Neural cell (in vitro differentiated cells): ENCODE measurements around the gene REP15. TPM values are rescaled to one million over a fixed set of nuclear protein-coding genes. Genes with fewer than 3 reads are reported as not detected.

ENCODE experiments used
- H2AFZ ChIP-seq: fragments of 200-600, 300-800 bp; sonication (generic), shearing (Covaris generic); 2 replicates; pipeline ENCODE4 v1.6.0; 2014; ENCODE audit warnings: low read depth, mild to moderate bottlenecking, antibody characterized with exemption, low read length, moderate library complexity
- H3F3A ChIP-seq: fragments of 200-600 bp; shearing (Covaris generic); 2 replicates; pipeline ENCODE4 v1.6.1; 2016; ENCODE audit warnings: mild to moderate bottlenecking, moderate library complexity, mixed read lengths, antibody characterized with exemption, low read length; ENCODE audit not compliant: insufficient read depth, poor library complexity, severe bottlenecking
- H3K27ac ChIP-seq: fragments of 200-600, 300-800 bp; sonication (generic), shearing (Covaris generic); 2 replicates; pipeline ENCODE4 v1.5.1; 2014; ENCODE audit warnings: mild to moderate bottlenecking, low read length, moderate library complexity
- H3K27me3 ChIP-seq: fragments of 300-800, 200-600 bp; sonication (generic), shearing (Covaris generic); 2 replicates; pipeline ENCODE4 v1.6.0; 2014; ENCODE audit warnings: mild to moderate bottlenecking, low read depth, low read length, moderate library complexity; ENCODE audit not compliant: insufficient read depth
- H3K36me3 ChIP-seq: fragments of 300-800, 200-600 bp; sonication (generic), shearing (Covaris generic); 2 replicates; pipeline ENCODE4 v1.5.1; 2014; ENCODE audit warnings: mild to moderate bottlenecking, antibody characterized with exemption, low read length, moderate library complexity; ENCODE audit not compliant: insufficient read depth
- H3K4me2 ChIP-seq: fragments of 300-800, 200-600 bp; sonication (generic), shearing (Covaris generic); 2 replicates; pipeline ENCODE4 v1.6.0; 2014; ENCODE audit warnings: mild to moderate bottlenecking, low read length
- H3K4me3 ChIP-seq: fragments of 300-800, 200-600 bp; sonication (generic), shearing (Covaris generic); 2 replicates; pipeline ENCODE4 v1.5.1; 2014; ENCODE audit warnings: mild to moderate bottlenecking, low read length, moderate library complexity
- H3K79me2 ChIP-seq: fragments of 200-600 bp; shearing (Covaris generic); replicated peaks from 2 replicates; pipeline ENCODE4 v1.6.0; 2014; ENCODE audit warnings: mild to moderate bottlenecking, low read length, moderate library complexity; ENCODE audit not compliant: insufficient read depth
- H3K9ac ChIP-seq: fragments of 300-800, 200-600 bp; sonication (generic), shearing (Covaris generic); 2 replicates; pipeline ENCODE4 v1.6.1; 2016; ENCODE audit warnings: mild to moderate bottlenecking, low read length, mixed read lengths
- H3K9me2 ChIP-seq: fragments of 200-600 bp; shearing (Covaris generic); 2 replicates; pipeline ENCODE4 v1.6.1; 2016; ENCODE audit warnings: mild to moderate bottlenecking, low read length, mixed read lengths; ENCODE audit not compliant: insufficient read depth
- H3K9me3 ChIP-seq: fragments of 200-600, 300-800 bp; sonication (generic), shearing (Covaris generic); 2 replicates; pipeline ENCODE4 v1.6.1; 2016; ENCODE audit warnings: mild to moderate bottlenecking, mixed run types, low read length, moderate library complexity, mixed read lengths
- H4K20me1 ChIP-seq: fragments of 200-600 bp; shearing (Covaris generic); 2 replicates; pipeline ENCODE4 v1.6.1; 2016; ENCODE audit warnings: mild to moderate bottlenecking, mixed run types; ENCODE audit not compliant: insufficient read depth
- EP300 ChIP-seq: fragments of 450-650 bp; conservative IDR thresholded peaks from 2 replicates; pipeline ENCODE4 v1.6.1; 2014; ENCODE audit warnings: antibody characterized with exemption, mild to moderate bottlenecking, moderate library complexity; ENCODE audit not compliant: poor library complexity, severe bottlenecking
- EZH2 ChIP-seq: fragments of 200-600, 300-800 bp; shearing (Covaris generic), sonication (generic); IDR thresholded peaks from 2 replicates; pipeline ENCODE4 v1.6.1; 2014; ENCODE audit warnings: antibody characterized with exemption, low read length, borderline replicate concordance, mild to moderate bottlenecking; ENCODE audit not compliant: insufficient read depth, poor library complexity, severe bottlenecking
- MXI1 ChIP-seq: fragments of 450-650 bp; conservative IDR thresholded peaks from 2 replicates; pipeline ENCODE4 v1.6.1; 2014; ENCODE audit warnings: antibody characterized with exemption, mild to moderate bottlenecking; ENCODE audit not compliant: poor library complexity, severe bottlenecking
- POLR2AphosphoS5 ChIP-seq: IDR thresholded peaks from 2 replicates; pipeline ENCODE4 v1.6.1; 2012
- RAD21 ChIP-seq: fragments of 450-650 bp; conservative IDR thresholded peaks from 2 replicates; pipeline ENCODE4 v1.6.1; 2014; ENCODE audit warnings: antibody characterized with exemption, mild to moderate bottlenecking, moderate library complexity
- SMC3 ChIP-seq: fragments of 450-650 bp; conservative IDR thresholded peaks from 2 replicates; pipeline ENCODE4 v1.6.1; 2014; ENCODE audit warnings: antibody characterized with exemption, mild to moderate bottlenecking, moderate library complexity; ENCODE audit not compliant: poor library complexity
- TAF1 ChIP-seq: IDR thresholded peaks from 2 replicates; pipeline ENCODE4 v1.6.1; 2012; ENCODE audit warnings: low read depth
- polyA plus RNA-seq: library from polyadenylated mRNA; depleted of rRNA; stranded (reverse); fragments of >200 nt; gene quantifications from 2 replicates; pipeline ENCODE4 v1.2.3, GENCODE V29; 2014
- TF ChIP-seq, protein P1 (sequence below): fragments of 450-650 bp; IDR thresholded peaks from 2 replicates; pipeline ENCODE4 v1.5.1; 2014; ENCODE audit warnings: antibody characterized with exemption, mild to moderate bottlenecking, moderate library complexity; ENCODE audit not compliant: poor library complexity, severe bottlenecking
- TF ChIP-seq, protein P2 (sequence below): IDR thresholded peaks from 2 replicates; pipeline ENCODE4 v1.6.1; 2012; ENCODE audit warnings: borderline replicate concordance

Gene REP15
- polyA plus RNA-seq, 1 donor from 2014 or later, result 0.88 TPM

DNA sequence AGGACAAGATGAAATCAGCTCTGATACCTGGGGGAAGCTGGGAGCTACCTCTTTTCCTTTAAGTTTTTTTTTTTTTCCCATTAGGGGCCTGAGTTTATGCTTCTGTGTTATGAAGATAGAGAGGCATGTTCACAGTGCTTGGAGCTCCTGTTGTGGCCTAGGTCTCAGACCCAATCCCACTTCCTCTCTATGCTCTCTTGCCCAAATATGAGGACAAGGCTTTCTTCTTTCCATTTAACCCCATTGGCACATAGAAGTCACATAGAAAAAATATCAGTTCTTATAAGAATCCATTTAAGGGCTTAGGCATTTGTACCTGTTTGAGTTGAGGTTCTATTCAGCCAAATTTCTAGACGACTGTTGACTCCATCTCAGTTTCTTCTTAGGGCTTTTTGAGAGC, 27.0 kb downstream of the REP15 start:
- Histone ChIP-seq H3K36me3 (no peaks in the 10 kb centered on the region), H3F3A (no peaks in the 10 kb centered on the region), H3K9me2 (no peaks in the 10 kb centered on the region), H3K9ac (no peak overlapping the region), H3K4me3 (no peak overlapping the region), H4K20me1 (no peaks in the 10 kb centered on the region), H3K79me2 (no peaks in the 10 kb centered on the region), H3K9me3 (no peaks in the 10 kb centered on the region), H3K27ac (no peak overlapping the region), H3K4me2 (no peak overlapping the region), H3K27me3 (no peaks in the 10 kb centered on the region), H2AFZ (no peak overlapping the region)
- no peak for TF ChIP-seq POLR2AphosphoS5
- TF ChIP-seq, protein P1, sequence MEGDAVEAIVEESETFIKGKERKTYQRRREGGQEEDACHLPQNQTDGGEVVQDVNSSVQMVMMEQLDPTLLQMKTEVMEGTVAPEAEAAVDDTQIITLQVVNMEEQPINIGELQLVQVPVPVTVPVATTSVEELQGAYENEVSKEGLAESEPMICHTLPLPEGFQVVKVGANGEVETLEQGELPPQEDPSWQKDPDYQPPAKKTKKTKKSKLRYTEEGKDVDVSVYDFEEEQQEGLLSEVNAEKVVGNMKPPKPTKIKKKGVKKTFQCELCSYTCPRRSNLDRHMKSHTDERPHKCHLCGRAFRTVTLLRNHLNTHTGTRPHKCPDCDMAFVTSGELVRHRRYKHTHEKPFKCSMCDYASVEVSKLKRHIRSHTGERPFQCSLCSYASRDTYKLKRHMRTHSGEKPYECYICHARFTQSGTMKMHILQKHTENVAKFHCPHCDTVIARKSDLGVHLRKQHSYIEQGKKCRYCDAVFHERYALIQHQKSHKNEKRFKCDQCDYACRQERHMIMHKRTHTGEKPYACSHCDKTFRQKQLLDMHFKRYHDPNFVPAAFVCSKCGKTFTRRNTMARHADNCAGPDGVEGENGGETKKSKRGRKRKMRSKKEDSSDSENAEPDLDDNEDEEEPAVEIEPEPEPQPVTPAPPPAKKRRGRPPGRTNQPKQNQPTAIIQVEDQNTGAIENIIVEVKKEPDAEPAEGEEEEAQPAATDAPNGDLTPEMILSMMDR, result no peak
- TF ChIP-seq, protein P2, sequence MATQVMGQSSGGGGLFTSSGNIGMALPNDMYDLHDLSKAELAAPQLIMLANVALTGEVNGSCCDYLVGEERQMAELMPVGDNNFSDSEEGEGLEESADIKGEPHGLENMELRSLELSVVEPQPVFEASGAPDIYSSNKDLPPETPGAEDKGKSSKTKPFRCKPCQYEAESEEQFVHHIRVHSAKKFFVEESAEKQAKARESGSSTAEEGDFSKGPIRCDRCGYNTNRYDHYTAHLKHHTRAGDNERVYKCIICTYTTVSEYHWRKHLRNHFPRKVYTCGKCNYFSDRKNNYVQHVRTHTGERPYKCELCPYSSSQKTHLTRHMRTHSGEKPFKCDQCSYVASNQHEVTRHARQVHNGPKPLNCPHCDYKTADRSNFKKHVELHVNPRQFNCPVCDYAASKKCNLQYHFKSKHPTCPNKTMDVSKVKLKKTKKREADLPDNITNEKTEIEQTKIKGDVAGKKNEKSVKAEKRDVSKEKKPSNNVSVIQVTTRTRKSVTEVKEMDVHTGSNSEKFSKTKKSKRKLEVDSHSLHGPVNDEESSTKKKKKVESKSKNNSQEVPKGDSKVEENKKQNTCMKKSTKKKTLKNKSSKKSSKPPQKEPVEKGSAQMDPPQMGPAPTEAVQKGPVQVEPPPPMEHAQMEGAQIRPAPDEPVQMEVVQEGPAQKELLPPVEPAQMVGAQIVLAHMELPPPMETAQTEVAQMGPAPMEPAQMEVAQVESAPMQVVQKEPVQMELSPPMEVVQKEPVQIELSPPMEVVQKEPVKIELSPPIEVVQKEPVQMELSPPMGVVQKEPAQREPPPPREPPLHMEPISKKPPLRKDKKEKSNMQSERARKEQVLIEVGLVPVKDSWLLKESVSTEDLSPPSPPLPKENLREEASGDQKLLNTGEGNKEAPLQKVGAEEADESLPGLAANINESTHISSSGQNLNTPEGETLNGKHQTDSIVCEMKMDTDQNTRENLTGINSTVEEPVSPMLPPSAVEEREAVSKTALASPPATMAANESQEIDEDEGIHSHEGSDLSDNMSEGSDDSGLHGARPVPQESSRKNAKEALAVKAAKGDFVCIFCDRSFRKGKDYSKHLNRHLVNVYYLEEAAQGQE, result no peak
- no peak for TF ChIP-seq EZH2
- TF ChIP-seq MXI1, result no peak
- no peak for TF ChIP-seq EP300
- no peak for TF ChIP-seq SMC3
- no peak for TF ChIP-seq TAF1
- no peak for TF ChIP-seq RAD21

DNA sequence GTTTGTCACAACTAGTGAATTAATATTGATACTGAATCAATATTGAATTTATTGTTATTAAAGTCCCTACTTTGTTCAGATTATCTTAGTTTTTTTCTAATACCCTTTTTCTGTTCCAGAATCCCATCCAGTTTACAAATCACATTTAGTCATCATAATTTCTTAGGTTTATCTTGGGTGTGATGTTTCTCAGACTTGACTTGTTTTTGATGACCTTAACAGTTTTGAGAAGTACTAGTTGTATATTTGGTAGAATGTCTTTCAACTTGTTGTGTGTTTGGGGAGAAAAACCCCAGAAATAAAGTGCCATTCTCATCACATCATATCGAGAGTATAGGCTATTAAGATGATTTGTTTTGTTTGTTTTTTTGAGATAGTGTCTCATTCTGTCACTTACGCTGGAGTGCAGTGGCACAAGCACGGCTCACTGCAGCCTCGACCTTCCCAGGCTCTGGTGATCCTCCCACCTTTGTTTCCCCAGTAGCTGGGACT, 33.9 kb downstream of the REP15 start:
- no peaks in the 10 kb centered on the region for H4K20me1 ChIP-seq
- H2AFZ ChIP-seq, result no peak overlapping the region
- H3K4me3 ChIP-seq, result no peak overlapping the region
- H3K27me3 ChIP-seq, result no peaks in the 10 kb centered on the region
- TF ChIP-seq EZH2 (no peak), POLR2AphosphoS5 (no peak), EP300 (no peak), SMC3 (no peak), RAD21 (no peak), TAF1 (no peak), MXI1 (no peak)
- TF ChIP-seq, protein P2, result no peak
- TF ChIP-seq, protein P1, result no peak
- H3K9me2 ChIP-seq, result no peaks in the 10 kb centered on the region
- no peak overlapping the region for H3K4me2 ChIP-seq
- H3K27ac ChIP-seq, result no peak overlapping the region
- H3K9me3 ChIP-seq, result no peaks in the 10 kb centered on the region
- peaks cover 6% of the 10 kb centered on the region for H3K36me3 ChIP-seq
- no peak overlapping the region for H3K9ac ChIP-seq
- no peaks in the 10 kb centered on the region for H3F3A ChIP-seq
- no peaks in the 10 kb centered on the region for H3K79me2 ChIP-seq
